B cell (primary cell): ENCODE data around the gene EIF2AK2. TPM values are rescaled to one million over a fixed set of nuclear protein-coding genes. Genes with fewer than 3 reads are reported as not detected.

Source experiments
- ATAC-seq: fragments of 200-7000 bp; cut with Tn5 transposase; one replicate; pipeline ENCODE4 v1.10.0; 2021; ENCODE audit warnings: low read depth, mild to moderate bottlenecking, moderate number of reproducible peaks, moderate library complexity
- CTCF ChIA-PET: fragments of 350-600 bp; sonication (Branson Sonifier 250); formaldehyde crosslinking; loops from one replicate; lab custom pipeline; 2021; ENCODE audit warnings: antibody characterized with exemption, inconsistent platforms; lab: Charles Lee
- POLR2A ChIA-PET: fragments of 350-600 bp; sonication (Branson Sonifier 250); formaldehyde crosslinking; loops from one replicate; lab custom pipeline; 2021; ENCODE audit warnings: antibody characterized with exemption; lab: Charles Lee
- DNase-seq: peaks from one replicate; pipeline ENCODE4 v3.0.0; 2013
- H2AFZ ChIP-seq: 2 replicates; pipeline ENCODE4 v1.6.1; 2012; ENCODE audit warnings: mild to moderate bottlenecking, low read depth, low read length; ENCODE audit not compliant: insufficient read depth, poor library complexity, severe bottlenecking
- H3K27ac ChIP-seq, 2 donors: 1 replicate in 1 of 2; 2 replicates in 1 of 2; pipeline ENCODE4 v1.5.1; 2012 to 2013; ENCODE audit warnings: low read length in 2 of 2, mild to moderate bottlenecking in 2 of 2, moderate library complexity in 1 of 2
- H3K27me3 ChIP-seq, 4 experiments: fragments of 200-600 bp in 1 of 4; sonication (generic) in 1 of 4; replicated peaks in 1 of 4; 1 replicate in 2 of 4; 2 replicates in 2 of 4; pipeline versions ENCODE4 v1.6.1 to v1.7.0; 2013 to 2016; ENCODE audit warnings: low read length in 3 of 4, mild to moderate bottlenecking in 2 of 4, mixed read lengths in 1 of 4, moderate library complexity in 1 of 4; ENCODE audit not compliant: insufficient read depth in 4 of 4, control insufficient read depth in 3 of 4; ENCODE audit errors: control extremely low read depth in 1 of 4
- H3K36me3 ChIP-seq, 2 experiments: replicated peaks in 1 of 2; 1 replicate in 1 of 2; 2 replicates in 1 of 2; pipeline versions ENCODE4 v1.6.1 to v1.7.1; 2013; ENCODE audit warnings: low read length in 1 of 2; ENCODE audit not compliant: insufficient read depth in 2 of 2, control insufficient read depth in 1 of 2; ENCODE audit errors: control extremely low read depth in 1 of 2, extremely low read depth in 1 of 2
- H3K4me1 ChIP-seq, 2 donors: fragments of 200-600 bp in 1 of 2; sonication (generic) in 1 of 2; 1 replicate in 1 of 2; 2 replicates in 1 of 2; pipeline versions ENCODE4 v1.5.1 to v1.6.1; 2013 to 2017; ENCODE audit warnings: low read length in 2 of 2; ENCODE audit not compliant: control insufficient read depth in 2 of 2, insufficient read depth in 2 of 2
- H3K4me2 ChIP-seq: replicated peaks from 2 replicates; pipeline ENCODE3; 2012; ENCODE audit warnings: mild to moderate bottlenecking, low read depth, low read length; ENCODE audit not compliant: poor library complexity, severe bottlenecking
- H3K4me3 ChIP-seq, 5 experiments: fragments of 200-600 bp in 1 of 5; sonication (generic) in 1 of 5; 1 replicate in 3 of 5; 2 replicates in 2 of 5; pipeline versions ENCODE4 v1.5.1 to v1.7.0; 2011 to 2016; ENCODE audit warnings: low read length in 4 of 5, mild to moderate bottlenecking in 4 of 5, low read depth in 2 of 5, control low read depth in 1 of 5, moderate library complexity in 1 of 5; ENCODE audit not compliant: insufficient read depth in 1 of 5; ENCODE audit errors: control extremely low read depth in 1 of 5, extremely low read depth in 1 of 5
- H3K79me2 ChIP-seq: fragments of 200-600 bp; sonication (generic); one replicate; pipeline ENCODE4 v1.6.0; 2016; ENCODE audit warnings: low read length; ENCODE audit not compliant: control insufficient read depth, insufficient read depth
- H3K9ac ChIP-seq: fragments of 200-600 bp; sonication (generic); 2 replicates; pipeline ENCODE4 v1.6.1; 2017; ENCODE audit warnings: mild to moderate bottlenecking, low read length, moderate library complexity
- H3K9me3 ChIP-seq, 3 donors: one replicate each; pipeline versions ENCODE4 v1.6.1 to v1.7.1; 2013; ENCODE audit warnings: low read length in 2 of 3; ENCODE audit not compliant: control insufficient read depth in 2 of 3, insufficient read depth in 1 of 3; ENCODE audit errors: control extremely low read depth in 1 of 3
- H4K20me1 ChIP-seq: 2 replicates; pipeline ENCODE4 v1.6.0; 2012; ENCODE audit warnings: mild to moderate bottlenecking, low read length; ENCODE audit not compliant: insufficient read depth, control insufficient read depth, poor library complexity, severe bottlenecking
- H3K27ac Mint-ChIP-seq: one replicate; pipeline ENCODE4 v1.8.0; 2021; ENCODE audit warnings: mixed read lengths
- H3K27me3 Mint-ChIP-seq: one replicate; pipeline ENCODE4 v1.8.0; 2021; ENCODE audit warnings: mixed read lengths
- H3K4me1 Mint-ChIP-seq: one replicate; pipeline ENCODE4 v1.8.0; 2021; ENCODE audit warnings: mixed read lengths
- H3K4me3 Mint-ChIP-seq: one replicate; pipeline ENCODE4 v1.8.0; 2021; ENCODE audit warnings: mixed read lengths
- H3K9me3 Mint-ChIP-seq: one replicate; pipeline ENCODE4 v1.8.0; 2022; ENCODE audit warnings: mixed read lengths; ENCODE audit not compliant: insufficient read depth
- EZH2 ChIP-seq: IDR thresholded peaks from 2 replicates; pipeline ENCODE4 v1.6.1; 2012; ENCODE audit warnings: borderline replicate concordance, low read depth, mild to moderate bottlenecking, moderate library complexity, low read length; ENCODE audit not compliant: insufficient read depth, poor library complexity, severe bottlenecking
- WGBS: methylation state at CpG from one replicate; pipeline ENCODE4 v1.1.5; 2013; ENCODE audit warnings: missing lambda C conversion rate; ENCODE audit not compliant: insufficient coverage; 5-methylcytosine and 5-hydroxymethylcytosine counted together
- intact Hi-C: fragments of 100-400 bp; cut with micrococcal nuclease; formaldehyde crosslinking; loops from one replicate; pipeline ENCODE4 v1.10.0; 2022
- polyA plus RNA-seq: library from polyadenylated mRNA; depleted of rRNA; stranded (reverse); fragments of >200 nt; gene quantifications from 2 replicates; pipeline ENCODE4 v1.2.3, GENCODE V29; 2012
- total RNA-seq, 2 donors: library from RNA; stranded (reverse); fragments of 120-200 nt in 1 of 2; gene quantifications; 1 replicate in 1 of 2; 2 replicates in 1 of 2; pipeline versions ENCODE4 v1.2.3 to v1.2.4, GENCODE V29; 2013 to 2022
- TF ChIP-seq, protein P1 (sequence below): fragments of 200-600 bp; IDR thresholded peaks from one replicate; pipeline ENCODE4 v1.8.0; 2022; ENCODE audit warnings: antibody characterized with exemption, mild to moderate bottlenecking

EIF2AK2 gene
- total and polyA plus RNA-seq, 2 donors (not counting 1 experiment from before 2014, with no cell fraction given): 6.5 to 36.9 TPM

DNA sequence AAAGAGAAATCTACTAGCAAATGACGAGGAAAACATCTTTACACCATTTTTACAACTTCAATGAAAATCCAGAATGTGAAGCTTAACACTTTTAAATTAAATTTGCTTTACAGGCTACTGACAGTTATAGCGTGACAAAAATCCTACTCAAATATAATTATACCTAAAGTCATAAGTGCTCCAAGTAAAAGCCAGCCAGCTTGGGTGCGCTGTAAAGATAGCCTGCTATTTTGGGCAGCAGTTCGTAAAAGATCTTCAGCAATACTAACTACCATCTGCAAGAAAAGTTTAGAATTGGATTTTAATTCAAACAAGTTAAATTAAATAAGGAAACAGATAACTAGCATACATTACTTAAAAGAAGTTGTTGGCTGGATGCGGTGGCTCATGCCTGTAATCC, 95.0 kb downstream of the EIF2AK2 start:
- H3K4me3 ChIP-seq: no peak overlapping the region
- intact Hi-C loops: loop anchor here (5.0 kb wide), 1 partner anchor 39 kb away; no protein-coding TSS in a partner anchor
- ChIA-PET CTCF (no interaction called here), POLR2A (no interaction called here)
- WGBS: 100% methylated on average over 2 of the region's 5 CpGs
- H3K36me3 ChIP-seq: peaks cover 17 to 95% of the 10 kb centered on the region in 2 experiments
- H3K9ac ChIP-seq: no peak overlapping the region
- no peaks in the 10 kb centered on the region for H3K9me3 ChIP-seq
- Mint-ChIP-seq H3K4me3 (no peak overlapping the region), H3K27me3 (no peaks in the 10 kb centered on the region), H3K27ac (no peak overlapping the region), H3K4me1 (no peaks in the 10 kb centered on the region), H3K9me3 (no peaks in the 10 kb centered on the region)
- peaks cover 8% of the 10 kb centered on the region for H3K79me2 ChIP-seq
- H3K27me3 ChIP-seq: no peaks in the 10 kb centered on the region
- ATAC-seq (no peak), DNase-seq (no peak)
- no peaks in the 10 kb centered on the region for H3K4me1 ChIP-seq
- peaks cover 17% of the 10 kb centered on the region for H4K20me1 ChIP-seq
- TF ChIP-seq, protein P1, sequence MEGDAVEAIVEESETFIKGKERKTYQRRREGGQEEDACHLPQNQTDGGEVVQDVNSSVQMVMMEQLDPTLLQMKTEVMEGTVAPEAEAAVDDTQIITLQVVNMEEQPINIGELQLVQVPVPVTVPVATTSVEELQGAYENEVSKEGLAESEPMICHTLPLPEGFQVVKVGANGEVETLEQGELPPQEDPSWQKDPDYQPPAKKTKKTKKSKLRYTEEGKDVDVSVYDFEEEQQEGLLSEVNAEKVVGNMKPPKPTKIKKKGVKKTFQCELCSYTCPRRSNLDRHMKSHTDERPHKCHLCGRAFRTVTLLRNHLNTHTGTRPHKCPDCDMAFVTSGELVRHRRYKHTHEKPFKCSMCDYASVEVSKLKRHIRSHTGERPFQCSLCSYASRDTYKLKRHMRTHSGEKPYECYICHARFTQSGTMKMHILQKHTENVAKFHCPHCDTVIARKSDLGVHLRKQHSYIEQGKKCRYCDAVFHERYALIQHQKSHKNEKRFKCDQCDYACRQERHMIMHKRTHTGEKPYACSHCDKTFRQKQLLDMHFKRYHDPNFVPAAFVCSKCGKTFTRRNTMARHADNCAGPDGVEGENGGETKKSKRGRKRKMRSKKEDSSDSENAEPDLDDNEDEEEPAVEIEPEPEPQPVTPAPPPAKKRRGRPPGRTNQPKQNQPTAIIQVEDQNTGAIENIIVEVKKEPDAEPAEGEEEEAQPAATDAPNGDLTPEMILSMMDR: no peak
- no peak for TF ChIP-seq EZH2
- H3K4me2 ChIP-seq: no peak overlapping the region
- no peak overlapping the region for H2AFZ ChIP-seq
- no peak overlapping the region for H3K27ac ChIP-seq

DNA sequence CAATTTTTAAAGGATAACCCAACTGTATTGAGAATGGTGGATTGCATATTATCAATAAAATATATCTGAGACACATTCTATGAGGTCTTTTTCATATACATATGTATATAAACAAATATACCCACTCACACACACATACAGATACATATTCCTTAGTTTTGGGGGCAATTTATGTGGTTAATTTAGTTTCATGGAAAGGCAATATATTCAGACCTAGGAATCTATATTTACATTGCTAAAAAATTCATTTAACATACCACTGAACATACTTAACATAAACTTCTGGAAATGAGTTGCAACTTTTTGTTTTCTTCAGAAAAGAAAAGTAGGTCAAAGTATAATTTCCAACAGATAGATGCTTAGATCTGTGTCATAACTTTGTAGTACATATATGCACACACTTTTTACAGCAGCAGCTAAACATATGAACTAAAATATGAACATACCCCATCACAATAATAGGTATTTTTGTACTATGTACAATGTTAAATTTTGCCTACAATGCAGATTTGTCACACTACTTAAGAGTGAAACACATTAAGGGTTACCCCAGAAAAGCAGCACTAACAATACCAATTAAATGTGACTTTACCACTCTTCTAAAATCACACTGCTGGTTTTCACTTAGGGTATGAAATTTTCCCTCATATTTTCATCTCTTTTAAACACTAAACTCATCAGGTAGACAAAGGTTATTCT, 95.6 kb downstream of the EIF2AK2 start:
- intact Hi-C loops: loop anchor here (5.0 kb wide), 1 partner anchor 39 kb away; no protein-coding TSS in a partner anchor
- no peaks in the 10 kb centered on the region for H3K4me1 ChIP-seq
- H3K79me2 ChIP-seq: peaks cover 8% of the 10 kb centered on the region
- Mint-ChIP-seq H3K9me3 (no peaks in the 10 kb centered on the region), H3K27ac (no peak overlapping the region), H3K4me3 (no peak overlapping the region), H3K4me1 (no peaks in the 10 kb centered on the region), H3K27me3 (no peaks in the 10 kb centered on the region)
- H4K20me1 ChIP-seq: peaks cover 13% of the 10 kb centered on the region
- peaks cover 19 to 96% of the 10 kb centered on the region in 2 experiments for H3K36me3 ChIP-seq
- H3K9ac ChIP-seq: no peak overlapping the region
- TF ChIP-seq EZH2: no peak
- TF ChIP-seq, protein P1: no peak
- no peaks in the 10 kb centered on the region for H3K9me3 ChIP-seq
- no peak for ATAC-seq
- H3K27ac ChIP-seq: no peak overlapping the region
- POLR2A ChIA-PET: no interaction called here
- no peak overlapping the region for H2AFZ ChIP-seq
- CTCF ChIA-PET: no interaction called here
- no peaks in the 10 kb centered on the region for H3K27me3 ChIP-seq
- H3K4me3 ChIP-seq: no peak overlapping the region
- no peak for DNase-seq
- no peak overlapping the region for H3K4me2 ChIP-seq
